ENCODE data around the gene HMGXB4.
A peak's percentile ranks its signal among the peaks of the same experiment; 100 is the strongest.
"Not testable (repeated sequence)": the region's sequence is repeated elsewhere in the genome, so short reads cannot be mapped to it uniquely, and the experiment has no call there.

Gene HMGXB4

GRCh38 chr22:35230417-35230816, 26.9 kb upstream of the HMGXB4 start:
- H3K4me1 Mint-ChIP-seq, result peaks cover 2% of the 10 kb centered on the region
- H3K27me3 Mint-ChIP-seq, result peaks cover 22% of the 10 kb centered on the region
- H3K36me3 Mint-ChIP-seq (ENCODE audit: low read depth), result no peaks in the 10 kb centered on the region
- ATAC-seq (no peak), DNase-seq (no peak)
- no peaks in the 10 kb centered on the region for H3K9me3 Mint-ChIP-seq
- H3K4me3 Mint-ChIP-seq, result peak overlapping the region; percentile 57
- H3K27ac Mint-ChIP-seq, result no peak overlapping the region

- no peaks in the 10 kb centered on the region for H3K9me3 Mint-ChIP-seq
- no peaks in the 10 kb centered on the region for H3K36me3 Mint-ChIP-seq (ENCODE audit: low read depth)
- ATAC-seq, result no peak
- H3K4me3 Mint-ChIP-seq, result peak overlapping the region; percentile 57
- H3K4me1 Mint-ChIP-seq, result peaks cover 2% of the 10 kb centered on the region
- peaks cover 22% of the 10 kb centered on the region for H3K27me3 Mint-ChIP-seq
- DNase-seq, result peak; percentile 2
- no peak overlapping the region for H3K27ac Mint-ChIP-seq
Measured at GRCh38 chr22:35230839-35231584, 26.3 kb upstream of the HMGXB4 start.

- H3K4me3 Mint-ChIP-seq, result no peak overlapping the region
- no peaks in the 10 kb centered on the region for H3K9me3 Mint-ChIP-seq
- no peak overlapping the region for H3K27ac Mint-ChIP-seq
- no peaks in the 10 kb centered on the region for H3K36me3 Mint-ChIP-seq (ENCODE audit: low read depth)
- H3K27me3 Mint-ChIP-seq, result peaks cover 27% of the 10 kb centered on the region
- peak; percentile 78 for DNase-seq
- ATAC-seq, result no peak
- H3K4me1 Mint-ChIP-seq, result peaks cover 2% of the 10 kb centered on the region
Measured at GRCh38 chr22:35231585-35232084, 25.7 kb upstream of the HMGXB4 start.

GRCh38 chr22:35238749-35239148, 18.5 kb upstream of the HMGXB4 start:
- ATAC-seq; H3K4me1 Mint-ChIP-seq; H3K36me3 Mint-ChIP-seq (ENCODE audit: low read depth); H3K4me3 Mint-ChIP-seq; DNase-seq; H3K9me3 Mint-ChIP-seq; H3K27ac Mint-ChIP-seq: not testable (repeated sequence)
- peaks cover 37% of the 10 kb centered on the region for H3K27me3 Mint-ChIP-seq

GRCh38 chr22:35244507-35244906, 12.8 kb upstream of the HMGXB4 start:
- not testable (repeated sequence) for H3K4me3 Mint-ChIP-seq; H3K36me3 Mint-ChIP-seq (ENCODE audit: low read depth); H3K27ac Mint-ChIP-seq; ATAC-seq; H3K9me3 Mint-ChIP-seq; DNase-seq; H3K4me1 Mint-ChIP-seq
- H3K27me3 Mint-ChIP-seq, result peaks cover 27% of the 10 kb centered on the region

- no peak overlapping the region for H3K4me3 Mint-ChIP-seq
- no peaks in the 10 kb centered on the region for H3K36me3 Mint-ChIP-seq (ENCODE audit: low read depth)
- H3K4me1 Mint-ChIP-seq, result no peaks in the 10 kb centered on the region
- ATAC-seq, result no peak
- peaks cover 8% of the 10 kb centered on the region for H3K27me3 Mint-ChIP-seq
- DNase-seq, result no peak
- no peaks in the 10 kb centered on the region for H3K9me3 Mint-ChIP-seq
- H3K27ac Mint-ChIP-seq, result no peak overlapping the region
Measured at GRCh38 chr22:35250156-35250555, 7.1 kb upstream of the HMGXB4 start.

- Mint-ChIP-seq H3K4me1 (peaks cover 17% of the 10 kb centered on the region), H3K36me3 (ENCODE audit: low read depth) (peaks cover 5% of the 10 kb centered on the region), H3K9me3 (no peaks in the 10 kb centered on the region), H3K27ac (no peak overlapping the region), H3K4me3 (no peak overlapping the region), H3K27me3 (no peaks in the 10 kb centered on the region)
- DNase-seq (no peak), ATAC-seq (no peak)
Measured at GRCh38 chr22:35253946-35254345, 3.3 kb upstream of the HMGXB4 start.

GRCh38 chr22:35257002-35257320, 332 bp upstream of the HMGXB4 start:
- ATAC-seq (no peak), DNase-seq (no peak)
- H3K4me3 Mint-ChIP-seq, result peak overlapping the region; percentile 91
- peak overlapping the region; percentile 87 for H3K27ac Mint-ChIP-seq
- H3K36me3 Mint-ChIP-seq (ENCODE audit: low read depth), result peaks cover 18% of the 10 kb centered on the region
- H3K27me3 Mint-ChIP-seq, result no peaks in the 10 kb centered on the region
- H3K9me3 Mint-ChIP-seq, result no peaks in the 10 kb centered on the region
- peaks cover 25% of the 10 kb centered on the region for H3K4me1 Mint-ChIP-seq

GRCh38 chr22:35258191-35258988, 1.1 kb downstream of the HMGXB4 start:
- Mint-ChIP-seq H3K27ac (peak overlapping the region; percentile 89), H3K27me3 (no peaks in the 10 kb centered on the region), H3K9me3 (no peaks in the 10 kb centered on the region), H3K36me3 (ENCODE audit: low read depth) (peaks cover 29% of the 10 kb centered on the region), H3K4me3 (peak overlapping the region; percentile 91), H3K4me1 (peaks cover 25% of the 10 kb centered on the region)
- ATAC-seq (no peak), DNase-seq (no peak)

- no peaks in the 10 kb centered on the region for H3K9me3 Mint-ChIP-seq
- no peak for ATAC-seq
- H3K27me3 Mint-ChIP-seq, result no peaks in the 10 kb centered on the region
- no peak overlapping the region for H3K27ac Mint-ChIP-seq
- peaks cover 65% of the 10 kb centered on the region for H3K36me3 Mint-ChIP-seq (ENCODE audit: low read depth)
- H3K4me3 Mint-ChIP-seq, result no peak overlapping the region
- peaks cover 4% of the 10 kb centered on the region for H3K4me1 Mint-ChIP-seq
- no peak for DNase-seq
Measured at GRCh38 chr22:35264986-35265385, 7.7 kb downstream of the HMGXB4 start.

- Mint-ChIP-seq H3K4me1 (peaks cover 4% of the 10 kb centered on the region), H3K4me3 (no peak overlapping the region), H3K27me3 (no peaks in the 10 kb centered on the region), H3K27ac (no peak overlapping the region), H3K36me3 (ENCODE audit: low read depth) (peaks cover 62% of the 10 kb centered on the region), H3K9me3 (no peaks in the 10 kb centered on the region)
- no peak for ATAC-seq
- DNase-seq, result no peak
Measured at GRCh38 chr22:35266277-35266676, 9.0 kb downstream of the HMGXB4 start.

GRCh38 chr22:35269630-35270029, 12.3 kb downstream of the HMGXB4 start:
- DNase-seq (no peak), ATAC-seq (no peak)
- Mint-ChIP-seq H3K27me3 (no peaks in the 10 kb centered on the region), H3K4me1 (peaks cover 24% of the 10 kb centered on the region), H3K36me3 (ENCODE audit: low read depth) (peaks cover 61% of the 10 kb centered on the region), H3K27ac (no peak overlapping the region), H3K4me3 (no peak overlapping the region), H3K9me3 (no peaks in the 10 kb centered on the region)

GRCh38 chr22:35274154-35274871, 17.0 kb downstream of the HMGXB4 start:
- no peak overlapping the region for H3K4me3 Mint-ChIP-seq
- no peak overlapping the region for H3K27ac Mint-ChIP-seq
- peaks cover 31% of the 10 kb centered on the region for H3K4me1 Mint-ChIP-seq
- no peaks in the 10 kb centered on the region for H3K27me3 Mint-ChIP-seq
- no peak for ATAC-seq
- H3K9me3 Mint-ChIP-seq, result no peaks in the 10 kb centered on the region
- peaks cover 44% of the 10 kb centered on the region for H3K36me3 Mint-ChIP-seq (ENCODE audit: low read depth)
- DNase-seq, result no peak

GRCh38 chr22:35275580-35275979, 18.3 kb downstream of the HMGXB4 start:
- H3K36me3 Mint-ChIP-seq (ENCODE audit: low read depth), result peaks cover 47% of the 10 kb centered on the region
- H3K27me3 Mint-ChIP-seq, result no peaks in the 10 kb centered on the region
- no peak overlapping the region for H3K4me3 Mint-ChIP-seq
- H3K9me3 Mint-ChIP-seq, result no peaks in the 10 kb centered on the region
- peaks cover 32% of the 10 kb centered on the region for H3K4me1 Mint-ChIP-seq
- ATAC-seq, result no peak
- DNase-seq, result no peak
- H3K27ac Mint-ChIP-seq, result no peak overlapping the region
